GM18870 (cell line): ENCODE measurements around the gene RNLS.
"Not testable (repeated sequence)": the region's sequence is repeated elsewhere in the genome, so short reads cannot be mapped to it uniquely, and the experiment has no call there.

Experiments
- ATAC-seq: cut with Tn5 transposase; IDR thresholded peaks from one replicate; pipeline ENCODE4 v1.9.1; 2021; ENCODE audit warnings: moderate library complexity; ENCODE audit not compliant: unreplicated experiment

Gene RNLS

DNA sequence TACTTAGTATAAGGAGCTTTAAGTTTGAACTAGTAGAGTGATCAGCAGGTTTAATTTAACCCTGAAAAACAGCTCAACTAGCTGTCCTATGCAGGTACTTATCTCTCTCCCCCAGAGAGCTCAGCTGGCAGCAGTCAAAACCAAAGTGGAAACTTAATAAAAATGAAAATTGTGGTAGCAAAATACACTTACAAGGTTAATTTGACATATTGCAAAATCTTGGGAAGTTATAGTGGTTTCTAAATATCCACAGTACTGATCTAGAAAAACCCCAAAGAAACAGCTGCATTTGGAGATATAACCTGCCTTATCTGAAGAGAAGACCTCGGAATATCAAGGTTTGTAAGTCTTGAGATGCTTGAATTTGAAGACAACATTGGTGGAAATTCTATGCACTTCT is 269.2 kb downstream of the RNLS start:
- no peak for ATAC-seq

DNA sequence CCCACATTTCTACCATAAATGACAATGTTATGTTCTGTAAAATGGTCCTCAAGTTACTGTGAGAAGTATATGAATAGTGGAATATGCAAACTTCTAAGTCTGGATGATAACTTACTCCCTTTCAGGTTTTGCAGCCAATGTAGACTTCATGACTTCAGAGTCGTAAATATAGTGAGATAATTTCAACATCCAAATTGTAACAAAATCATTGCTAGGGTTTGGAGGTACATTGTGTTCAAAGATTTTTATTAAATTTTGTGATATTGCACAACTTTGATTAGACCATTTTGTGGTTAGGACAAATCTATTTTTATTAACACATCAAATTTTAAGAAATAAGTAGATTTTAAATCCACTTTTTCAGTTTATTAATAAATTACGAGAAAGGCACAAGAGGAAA is 270.3 kb downstream of the RNLS start:
- ATAC-seq = no peak

DNA sequence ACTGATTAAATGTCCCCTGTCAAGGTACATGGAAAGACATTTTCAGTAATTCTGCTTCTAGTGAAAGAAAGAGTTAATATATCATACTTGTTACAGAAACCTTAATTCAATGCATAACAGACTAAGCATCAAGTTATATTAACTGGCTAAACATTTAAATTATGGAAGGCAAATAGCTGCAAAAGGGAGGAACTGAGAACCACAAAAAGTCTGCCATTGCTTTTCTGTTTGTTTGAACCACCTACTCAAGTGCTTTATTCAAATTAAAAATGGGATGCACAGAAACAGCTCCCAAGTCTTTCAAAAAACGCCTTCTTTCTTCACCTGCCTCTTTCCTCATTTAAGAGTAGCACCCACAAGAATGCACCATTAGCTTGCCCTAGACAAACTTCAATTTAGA is 271.9 kb downstream of the RNLS start:
- ATAC-seq = no peak

DNA sequence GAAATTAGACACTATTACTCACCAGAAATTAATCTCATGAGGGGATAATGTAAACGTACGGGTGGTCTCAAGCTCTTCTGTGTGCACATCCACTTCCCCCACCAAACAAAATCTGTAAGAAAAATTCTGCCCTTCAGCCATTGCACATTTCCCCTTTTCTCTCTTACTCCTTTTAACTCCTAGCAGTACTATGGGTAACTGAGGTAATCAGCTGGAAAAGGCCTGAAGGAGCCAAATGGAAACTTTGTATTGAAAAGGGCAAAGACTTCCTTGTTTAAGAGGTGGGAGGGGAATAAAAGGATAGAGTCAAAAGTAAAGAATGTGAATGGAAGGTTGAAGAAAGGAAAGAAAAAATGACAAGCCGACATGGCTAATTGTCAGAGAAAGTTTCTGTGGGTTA is 273.8 kb downstream of the RNLS start:
- no peak for ATAC-seq

DNA sequence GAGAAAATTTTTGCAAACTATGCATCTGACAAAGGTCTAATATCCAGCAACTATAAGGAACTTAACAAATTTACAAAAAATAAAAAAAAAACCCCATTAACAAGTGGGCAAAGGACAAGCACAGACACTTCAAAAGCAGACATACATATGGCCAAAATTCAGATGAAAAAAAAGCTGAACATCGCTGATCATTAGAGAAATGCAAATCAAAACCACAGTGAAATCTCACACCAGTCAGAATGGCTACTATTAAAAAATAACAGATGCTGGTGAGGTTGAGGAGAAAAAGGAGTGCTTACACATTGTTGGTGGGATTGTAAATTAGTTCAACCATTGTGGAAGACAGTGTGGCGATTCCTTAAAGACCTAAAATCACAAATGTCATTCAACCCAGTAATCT is 274.8 kb downstream of the RNLS start:
- not testable (repeated sequence) for ATAC-seq

DNA sequence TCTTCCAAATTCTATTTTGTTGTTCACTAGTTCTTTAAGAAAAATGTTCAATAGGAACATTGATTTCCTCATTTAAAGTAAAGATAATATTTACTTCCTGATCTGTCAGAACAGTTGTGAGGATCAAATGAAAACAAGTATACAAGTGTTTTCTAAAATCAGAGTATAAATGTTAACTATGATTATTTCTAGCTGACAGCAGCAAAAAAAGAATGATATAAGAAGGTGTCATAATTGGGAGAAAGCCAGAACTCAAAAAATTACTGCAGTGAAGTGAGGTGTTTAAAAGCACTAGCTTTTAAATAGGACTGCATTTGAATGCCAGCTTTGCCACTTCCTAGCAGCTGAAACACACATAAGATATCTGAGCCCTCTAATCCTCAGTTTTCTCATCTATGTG is 283.3 kb downstream of the RNLS start:
- ATAC-seq = no peak

DNA sequence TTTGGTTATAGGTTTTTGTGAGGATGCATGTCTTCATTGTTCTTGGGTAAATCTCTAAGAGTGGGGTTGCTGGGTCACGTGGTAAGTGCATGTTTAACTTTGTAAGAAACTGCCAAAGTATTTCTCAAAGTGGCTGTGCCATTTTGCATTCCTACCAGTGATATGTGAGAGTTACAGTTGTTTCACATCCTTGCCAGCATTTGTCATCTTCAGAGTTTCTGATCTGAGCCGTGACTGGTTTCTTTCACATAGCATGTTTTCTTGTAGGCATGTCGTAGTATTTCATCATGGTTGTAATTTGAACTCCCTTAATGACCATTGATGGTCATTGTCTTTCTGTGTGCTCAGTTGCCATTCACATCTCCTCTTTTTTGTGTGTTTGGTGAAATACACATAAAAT is 286.0 kb downstream of the RNLS start:
- no peak for ATAC-seq

DNA sequence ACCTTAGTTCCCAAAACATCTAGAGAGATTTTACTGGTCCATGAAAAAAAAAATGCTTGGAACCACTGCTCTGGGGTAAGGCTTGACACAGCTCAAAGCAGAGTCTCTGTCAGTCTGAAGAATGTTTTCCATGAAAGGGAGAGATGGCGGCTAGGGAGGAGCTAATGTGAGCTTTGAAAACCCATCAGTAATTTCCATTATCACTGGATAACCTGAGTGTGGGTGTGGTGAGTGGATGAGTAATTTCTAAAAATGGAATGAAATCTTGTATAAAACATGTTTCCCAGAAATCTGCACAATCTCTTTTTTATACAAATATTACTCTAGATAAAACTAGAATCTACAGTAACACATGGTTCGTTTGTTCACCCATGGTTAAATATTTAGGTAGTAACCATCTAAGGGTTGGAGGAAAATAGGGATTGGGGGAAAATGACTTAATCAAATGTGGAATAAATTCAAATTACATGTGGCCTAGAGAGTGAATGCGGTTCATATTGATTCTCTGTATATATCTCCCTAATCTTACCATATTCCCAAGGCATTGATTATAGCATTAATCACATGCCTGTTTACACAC is 289.4 kb downstream of the RNLS start:
- no peak for ATAC-seq

DNA sequence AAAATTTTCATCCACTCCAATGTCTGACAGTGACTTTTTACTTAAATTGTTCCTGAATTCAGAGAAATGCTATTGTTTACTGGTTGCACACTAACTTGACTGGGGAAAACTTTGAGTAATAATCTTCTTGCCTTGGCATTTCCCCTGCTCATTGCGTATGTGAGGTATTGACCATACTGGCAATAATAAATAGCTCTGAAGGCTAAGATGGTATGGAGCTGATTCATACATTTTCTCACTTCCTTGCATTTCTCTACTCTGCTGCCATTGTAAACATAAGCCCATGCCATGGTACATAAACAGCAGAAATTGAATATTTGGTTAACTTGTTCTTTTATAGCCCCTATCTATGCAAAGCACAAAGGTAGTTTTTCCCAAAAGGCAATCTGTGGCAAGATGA is 290.0 kb downstream of the RNLS start:
- ATAC-seq = no peak

DNA sequence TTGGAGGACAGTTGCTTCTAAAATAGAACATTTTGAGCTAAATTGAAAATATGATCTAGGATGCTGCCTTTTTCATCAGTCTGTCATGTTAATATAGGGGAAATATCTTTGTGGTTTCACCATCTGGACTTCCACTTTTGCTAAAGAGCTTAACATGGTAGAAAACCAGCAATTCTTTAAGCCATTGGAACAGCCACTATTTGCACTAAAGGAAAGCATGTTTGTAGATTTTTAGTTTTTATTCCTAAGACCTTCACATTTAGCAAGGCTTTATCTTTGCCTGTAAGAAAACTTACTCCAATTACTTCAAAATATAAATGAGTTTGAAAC is 291.0 kb downstream of the RNLS start:
- no peak for ATAC-seq

DNA sequence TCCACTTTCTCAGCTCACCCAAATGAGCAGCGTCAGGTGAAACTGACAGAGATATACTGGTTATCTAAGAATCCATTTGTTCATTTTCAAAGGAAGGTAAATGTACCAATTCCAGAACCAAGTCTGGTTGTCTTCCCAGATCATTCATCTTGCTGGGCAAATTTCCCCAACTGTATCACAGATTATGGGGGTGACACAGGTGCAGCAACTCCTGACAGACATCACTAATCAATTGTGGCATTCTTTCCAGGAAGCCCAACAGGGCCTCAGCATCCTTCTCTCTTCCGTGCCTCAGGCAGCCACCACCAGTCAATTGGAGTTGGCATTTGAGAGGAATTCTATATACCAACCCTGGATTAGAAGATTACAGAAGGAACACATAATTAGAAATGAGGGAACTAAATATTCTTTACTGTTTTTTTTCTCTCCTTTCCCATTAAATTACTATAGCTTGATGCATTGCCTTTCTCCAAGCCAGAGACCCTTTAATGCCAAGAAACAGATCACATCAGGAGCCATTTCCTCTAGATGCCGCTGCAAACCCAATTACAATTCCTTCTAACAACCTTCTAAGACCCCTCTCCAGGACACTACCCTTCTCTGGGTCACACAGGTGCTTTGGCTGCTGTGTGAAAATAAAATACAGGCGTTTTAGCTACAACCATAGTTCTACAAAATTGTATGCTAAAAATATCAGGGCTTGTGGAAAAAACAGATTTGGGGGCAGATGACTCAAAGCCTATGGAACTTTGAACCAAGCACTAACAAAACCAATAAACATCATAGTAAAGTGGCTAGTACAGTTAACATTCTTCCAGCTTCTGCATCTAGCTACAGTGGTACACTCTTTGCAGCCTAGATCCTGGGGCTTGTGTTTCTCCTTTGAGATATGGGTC is 291.6 kb downstream of the RNLS start:
- no peak for ATAC-seq

DNA sequence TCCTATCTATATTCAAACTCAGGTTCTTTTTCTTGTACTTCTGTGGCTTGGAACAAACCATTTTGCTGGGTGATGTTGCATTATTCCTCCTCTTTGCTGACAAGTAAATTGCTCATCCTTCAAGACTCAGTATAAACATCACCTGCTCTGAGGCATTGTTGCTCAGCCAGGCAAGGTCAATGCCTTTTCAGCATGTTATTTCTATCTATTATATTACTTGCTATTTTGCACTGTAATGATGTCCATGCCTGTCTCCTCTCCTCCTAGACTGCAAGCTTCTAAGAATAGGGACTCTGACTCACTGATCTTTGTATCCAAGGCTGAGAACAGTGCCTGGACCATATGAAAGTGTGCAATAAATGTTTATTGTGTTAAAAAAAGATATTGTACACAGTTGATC is 293.8 kb downstream of the RNLS start:
- no peak for ATAC-seq

DNA sequence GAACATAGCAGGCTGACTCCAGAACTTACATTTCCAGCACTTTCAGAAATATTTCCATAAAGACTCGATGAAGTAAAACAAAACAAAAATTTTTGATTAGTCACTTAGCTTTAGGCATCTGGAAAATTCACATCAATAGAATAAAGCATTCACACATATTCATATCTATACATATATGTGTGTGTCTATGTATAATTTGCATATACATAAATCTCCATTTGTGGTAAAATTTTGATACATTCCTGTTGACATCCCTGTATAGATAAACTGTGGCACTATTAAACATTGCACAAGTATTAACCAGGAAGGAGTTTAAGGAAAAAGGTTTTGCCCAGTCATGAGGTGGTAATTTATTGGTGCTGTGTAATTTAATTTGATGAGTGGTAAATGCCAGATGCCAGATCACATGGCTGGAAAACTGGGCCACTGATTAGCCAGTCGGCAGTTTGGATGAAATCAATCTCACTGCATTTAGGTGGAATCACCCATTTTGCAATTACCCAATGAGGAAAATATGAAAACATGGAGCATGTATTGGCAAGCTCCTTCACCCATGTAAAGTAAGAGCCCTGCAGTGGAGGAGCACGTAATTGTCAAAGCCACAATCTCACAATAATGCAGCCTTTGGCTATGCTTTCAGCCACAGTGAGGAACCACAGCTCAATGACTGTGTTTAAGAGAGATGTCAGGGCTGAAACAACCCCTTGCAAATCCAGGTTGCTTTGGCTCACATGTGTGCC is 294.6 kb downstream of the RNLS start:
- ATAC-seq = peak; percentile 54

DNA sequence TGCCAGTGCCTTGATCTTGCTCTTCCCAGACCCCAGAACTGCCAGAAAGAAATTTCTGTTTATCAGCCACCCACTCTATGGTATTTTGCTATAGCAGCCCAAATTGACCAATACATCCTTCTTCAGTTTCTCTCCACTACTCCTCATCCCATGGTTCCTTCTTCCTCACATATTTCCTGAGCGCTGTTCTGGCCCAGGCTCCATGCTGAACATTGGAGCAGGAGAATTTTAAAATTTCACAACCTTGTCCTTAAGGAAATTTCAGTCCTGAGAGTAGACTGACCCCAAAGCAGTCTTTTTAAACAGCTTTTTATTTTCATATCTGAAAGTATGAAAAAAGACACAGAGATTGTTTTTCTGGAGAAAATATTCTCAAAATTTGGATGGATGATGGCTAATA is 297.1 kb downstream of the RNLS start:
- ATAC-seq = no peak

DNA sequence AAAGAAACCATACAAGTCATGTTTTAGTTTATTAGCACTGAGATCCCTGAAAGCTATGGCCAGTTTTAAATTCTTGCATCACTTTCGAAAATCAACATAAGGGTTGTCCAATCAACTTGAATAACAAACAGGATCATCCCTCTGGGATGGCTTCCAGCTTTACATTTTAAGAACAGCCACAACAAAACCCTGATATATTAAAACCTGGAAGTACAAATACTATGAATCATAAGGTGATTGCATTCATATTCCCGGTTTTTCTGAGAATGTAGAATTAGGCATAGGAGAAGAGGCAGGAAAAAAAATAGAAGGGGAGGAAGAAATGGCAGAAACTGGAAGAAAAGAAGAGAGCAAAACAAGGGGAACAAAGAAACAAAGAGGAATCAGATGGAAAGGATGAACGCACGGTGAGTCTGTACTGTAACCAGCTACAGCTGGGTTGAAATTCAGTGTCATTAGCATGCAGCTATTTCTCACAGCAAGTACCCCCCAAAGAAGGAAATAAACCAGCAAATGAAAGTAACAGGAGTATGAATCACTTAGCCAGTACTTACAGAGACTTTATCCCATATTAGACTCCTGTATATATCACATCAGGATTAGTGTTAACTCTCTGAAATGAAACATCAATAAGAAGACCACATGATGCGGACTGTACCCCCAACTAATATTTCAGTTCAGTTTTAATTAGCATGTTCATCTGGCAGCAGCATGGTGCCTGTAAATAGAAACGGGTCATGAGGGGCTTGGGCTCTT is 301.3 kb downstream of the RNLS start:
- ATAC-seq = no peak

DNA sequence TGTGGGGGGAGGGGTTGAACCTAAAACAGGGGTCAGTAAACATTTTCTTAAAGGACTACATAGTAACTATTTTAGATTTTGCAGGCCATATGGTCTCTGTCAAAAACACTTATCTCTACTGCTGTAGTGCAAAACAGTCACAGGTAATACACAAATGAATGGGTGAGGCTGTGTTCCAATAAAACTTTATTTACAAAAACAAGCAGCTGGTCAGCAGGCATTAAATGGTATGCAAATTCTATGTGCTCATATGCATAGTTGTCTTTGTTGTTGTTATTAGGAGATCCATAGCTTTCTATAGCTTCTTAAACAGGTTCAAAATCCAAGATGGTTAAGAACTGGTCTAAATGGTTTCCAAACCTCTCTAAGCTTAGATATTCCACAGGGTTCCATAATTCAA is 302.6 kb downstream of the RNLS start:
- ATAC-seq = no peak

DNA sequence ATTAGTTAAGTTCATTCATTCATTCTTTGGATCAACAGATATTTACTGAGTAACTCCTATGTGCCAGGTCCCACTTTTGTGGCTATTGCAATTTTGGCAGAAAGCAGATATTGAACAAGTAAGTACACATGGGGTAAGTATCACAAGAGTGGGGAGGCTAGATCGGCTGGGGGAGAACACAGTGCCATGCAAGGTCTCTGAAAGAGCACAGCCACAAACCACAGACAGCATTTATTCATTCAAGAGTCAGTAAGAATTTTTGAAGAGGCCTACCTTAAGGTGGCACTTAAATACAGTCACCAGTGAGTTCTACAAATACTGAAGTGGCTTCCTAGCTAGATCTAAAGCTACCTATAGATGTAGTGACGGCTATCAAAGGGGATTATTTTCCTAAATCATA is 304.2 kb downstream of the RNLS start:
- ATAC-seq = no peak

DNA sequence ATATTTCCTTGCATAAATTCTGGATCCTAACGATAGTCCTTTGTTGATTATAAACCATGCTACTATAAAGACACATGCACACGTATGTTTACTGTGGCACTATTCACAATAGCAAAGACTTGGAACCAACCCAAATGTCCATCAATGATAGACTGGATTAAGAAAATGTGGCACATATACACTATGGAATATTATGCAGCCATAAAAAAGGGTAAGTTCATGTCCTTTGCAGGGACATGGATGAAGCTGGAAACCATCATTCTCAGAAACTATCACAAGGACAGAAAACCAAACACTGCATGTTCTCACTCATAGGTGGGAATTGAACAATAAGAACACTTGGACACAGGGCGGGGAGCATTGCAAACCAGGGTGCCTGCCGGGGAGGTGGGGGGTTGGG is 306.2 kb downstream of the RNLS start:
- not testable (repeated sequence) for ATAC-seq

DNA sequence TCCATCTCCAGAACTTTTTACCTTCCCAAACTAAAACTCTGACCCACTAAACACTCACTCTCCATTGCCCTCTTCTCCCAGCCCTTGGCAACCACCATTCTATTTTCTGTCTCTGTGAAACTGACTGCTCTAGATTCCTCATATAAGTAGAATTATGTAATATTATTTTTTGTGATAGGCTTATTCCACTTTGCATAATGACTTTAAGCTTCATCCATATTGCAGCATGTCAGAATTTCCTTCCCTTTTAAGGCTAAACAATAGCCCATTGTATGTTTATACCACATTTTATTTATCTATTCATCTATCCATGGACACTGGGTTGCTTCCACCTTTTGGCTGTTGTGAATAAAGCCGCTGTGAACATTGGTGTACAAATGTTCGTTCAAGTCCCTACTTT is 308.8 kb downstream of the RNLS start:
- ATAC-seq = no peak

DNA sequence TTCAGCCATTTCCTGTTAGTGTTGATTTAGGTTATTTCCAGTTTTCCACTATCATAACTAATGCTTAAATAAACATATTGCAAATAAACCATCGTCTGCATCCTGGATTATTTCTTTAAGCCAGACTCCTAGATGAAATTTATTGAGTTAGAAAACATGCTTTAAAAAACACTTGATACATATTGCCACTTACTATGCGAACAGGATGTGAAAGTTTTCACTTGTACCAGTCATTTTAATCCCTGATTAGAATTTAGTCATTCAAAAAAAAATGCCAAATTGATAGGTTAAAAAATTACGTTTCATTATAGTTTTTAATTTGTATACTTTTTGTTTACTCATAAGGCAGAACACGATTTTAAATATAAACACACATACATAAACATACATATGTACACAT is 309.6 kb downstream of the RNLS start:
- no peak for ATAC-seq

DNA sequence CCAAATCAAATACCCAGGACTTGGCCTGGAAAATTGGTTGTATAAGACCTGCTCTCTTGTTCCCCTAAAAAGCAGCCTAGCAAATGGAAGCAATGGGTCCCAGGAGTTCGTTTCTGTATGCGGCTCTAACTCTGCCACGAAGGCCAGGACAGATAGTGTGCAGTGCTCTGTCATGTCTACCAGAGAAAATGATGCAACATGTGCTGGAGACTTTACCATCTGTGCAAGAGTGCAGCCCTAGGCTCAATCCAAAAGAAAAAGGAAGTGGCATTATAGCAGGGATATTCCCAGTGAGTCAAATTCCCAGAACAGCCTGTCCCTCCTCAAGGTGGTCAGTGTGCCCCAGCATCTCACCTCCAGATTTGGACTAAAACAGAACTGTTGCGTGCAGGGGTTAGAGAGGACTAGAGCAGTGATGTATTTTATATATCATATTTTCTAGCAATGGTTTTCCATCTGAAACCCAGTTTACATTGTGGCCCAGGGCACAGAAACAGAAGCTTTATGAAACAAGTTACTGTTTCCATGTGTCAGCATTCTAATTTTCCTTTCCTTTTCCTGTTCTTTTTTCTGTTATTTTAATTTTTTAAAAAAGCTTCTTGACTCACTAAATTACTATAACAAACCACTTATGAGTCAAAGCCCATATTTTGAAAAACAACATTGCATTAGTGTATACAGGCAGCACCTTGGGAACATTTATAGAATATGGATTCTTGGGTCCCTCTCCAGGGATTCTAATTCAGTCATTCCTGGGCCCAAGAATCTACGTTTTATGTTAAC is 311.2 kb downstream of the RNLS start:
- ATAC-seq = peak; percentile 12
